ENCODE results near the gene ZKSCAN2. TPM values are rescaled to one million over a fixed set of nuclear protein-coding genes. Genes with fewer than 3 reads are reported as not detected.

ZKSCAN2 gene
- total and polyA plus RNA-seq, 9 of the 15 experiments (the other 6 are each of a cell fraction or from before 2014, with no cell fraction given), result 1.3 to 9.5 (median 4.2) TPM

GRCh38 chr16:25198021-25198420 is 59.6 kb downstream of the ZKSCAN2 start:
- Histone ChIP-seq H3K27me3 (ENCODE audit: control insufficient read depth in 2 of 2, insufficient read depth in 2 of 2, low read length in 2 of 2) (no peaks in the 10 kb centered on the region), H3K36me3 (ENCODE audit: control insufficient read depth, insufficient read depth, low read length) (no peaks in the 10 kb centered on the region), H2AFZ (ENCODE audit: low read depth, low read length) (no peak overlapping the region), H3K27ac (ENCODE audit: extremely low read depth, low read depth, low read length) (no peak overlapping the region), H3K9me1 (ENCODE audit: control insufficient read depth, insufficient read depth, low read length) (no peaks in the 10 kb centered on the region), H3K4me1 (replicated peaks in 1 of 2; ENCODE audit: control insufficient read depth in 2 of 2, insufficient read depth in 2 of 2, low read length in 2 of 2) (no peaks in the 10 kb centered on the region; a peak in 1 of 5 replicates), H3K4me3 (no peak overlapping the region), H3K79me2 (ENCODE audit: control insufficient read depth, insufficient read depth, low read length) (no peaks in the 10 kb centered on the region), H3K9ac (ENCODE audit: insufficient read depth in 1 of 2, low read depth in 2 of 2, low read length in 2 of 2) (no peak overlapping the region), H4K20me1 (replicated peaks; ENCODE audit: control insufficient read depth, insufficient read depth, low read length) (no peaks in the 10 kb centered on the region), H3K4me2 (ENCODE audit: insufficient read depth, low read length) (no peak overlapping the region), H3K9me3 (replicated peaks; ENCODE audit: control insufficient read depth, insufficient read depth, low read depth, low read length) (no peaks in the 10 kb centered on the region)
- ChIA-PET POLR2A (interaction anchor here (0.6 kb wide), 1 partner anchor 571 kb away, joined by 3 read pairs; no protein-coding TSS in a partner anchor), CTCF (ENCODE audit: low intra/inter-chr PET ratio) (no interaction called here)
- ATAC-seq (no peak), DNase-seq (ENCODE audit: extremely low read depth in 1 of 4, low spot score in 3 of 4) (no peak), FAIRE-seq (no peak)
- no TSS peak for BruUV-seq (replicated peaks)
- WGBS (ENCODE audit: insufficient coverage, low coverage, missing lambda C conversion rate), result 5% methylated on average over 4 of the region's 4 CpGs
- no peak for TF ChIP-seq HNRNPUL1 (IDR thresholded peaks at IDR 0.05; ENCODE audit: low read length)
- no peak for TF ChIP-seq BCL6 (CRISPR knock-in tag; IDR thresholded peaks at IDR 0.05)
- TF ChIP-seq HSF4 (CRISPR knock-in tag; IDR thresholded peaks at IDR 0.05; ENCODE audit: borderline replicate concordance), result no peak
- no peak for TF ChIP-seq POLR2G (IDR thresholded peaks at IDR 0.05; ENCODE audit: low read depth, low read length)
- TF ChIP-seq RAD21 (CRISPR knock-in tag; conservative IDR thresholded peaks at IDR 0.05 in 1 of 2, IDR thresholded peaks at IDR 0.05 in 1 of 2), result no peak
- no peak for TF ChIP-seq NCOR1 (IDR thresholded peaks at IDR 0.05)
- TF ChIP-seq STAT5B (CRISPR knock-in tag; IDR thresholded peaks at IDR 0.05), result no peak
- TF ChIP-seq RBFOX2 (IDR thresholded peaks at IDR 0.05; ENCODE audit: low read depth, low read length), result no peak
- no peak for TF ChIP-seq TRIM24 (IDR thresholded peaks at IDR 0.05)
- no peak for TF ChIP-seq GABPA (tag; conservative IDR thresholded peaks at IDR 0.05; ENCODE audit: low read depth)
- TF ChIP-seq U2AF1 (optimal IDR thresholded peaks at IDR 0.05; ENCODE audit: low read depth, low read length), result no peak
- in situ Hi-C loops (cut with MboI), result no loop called here
- intact Hi-C loops (cut with micrococcal nuclease), result no loop called here
